ENCODE data around the gene MORN3. TPM values are rescaled to one million over a fixed set of nuclear protein-coding genes. Genes with fewer than 3 reads are reported as not detected.

Gene MORN3
- total and polyA plus RNA-seq, 2 of the 4 experiments (the other 2 are of a cell fraction): 0.18 to 0.22 TPM

- no peak overlapping the region for H3K9ac ChIP-seq (ENCODE audit: low read depth, low read length)
- no peaks in the 10 kb centered on the region for H4K20me1 ChIP-seq (ENCODE audit: insufficient read depth, low read length)
- H3K9me1 ChIP-seq (ENCODE audit: insufficient read depth, low read length): 0 out of 2 replicates have a peak, but pooled peaks cover 4% of the 10 kb centered on the region
- H3K4me1 ChIP-seq (ENCODE audit: control insufficient read depth, insufficient read depth, low read length): peaks cover 3% of the 10 kb centered on the region
- no TSS peak for BruUV-seq (replicated peaks)
- no peaks in the 10 kb centered on the region for H3K36me3 ChIP-seq (ENCODE audit: control insufficient read depth, insufficient read depth, low read length)
- no peaks in the 10 kb centered on the region for H3K9me3 ChIP-seq (ENCODE audit: control insufficient read depth, insufficient read depth, low read length)
- H3K27ac ChIP-seq (ENCODE audit: insufficient read depth, low read length): no peak overlapping the region
- H4K5ac ChIP-seq (ENCODE audit: low read depth, low read length): no peak overlapping the region
- H2BK120ac ChIP-seq (ENCODE audit: low read depth, low read length): no peak overlapping the region
- no peak overlapping the region for H3K23ac ChIP-seq (ENCODE audit: low read depth, low read length)
- H3K27me3 ChIP-seq (ENCODE audit: control insufficient read depth, insufficient read depth, low read length): no peaks in the 10 kb centered on the region
- H3K18ac ChIP-seq (ENCODE audit: low read depth, low read length): no peak overlapping the region
- no peak overlapping the region for H2BK5ac ChIP-seq (ENCODE audit: low read depth, low read length, poor library complexity, severe bottlenecking)
- peak; percentile 36 for DNase-seq
- H2BK20ac ChIP-seq (ENCODE audit: low read depth, low read length): no peak overlapping the region
- H2AK9ac ChIP-seq (replicated peaks; ENCODE audit: low read depth, low read length, poor library complexity): peak overlapping the region; percentile 11
- H4K8ac ChIP-seq (ENCODE audit: low read depth in 2 of 2, low read length in 2 of 2): no peak overlapping the region
- WGBS, 2 experiments (ENCODE audit: extremely low coverage in 2 of 2, insufficient read length in 1 of 2): 64% methylated on average over 8 of the region's 18 CpGs; no CpG with 5 or more reads in 1 of the 2 experiments
- no peak overlapping the region for H2BK15ac ChIP-seq (ENCODE audit: low read depth, low read length)
- ChIA-PET CTCF (interaction anchor here (0.6 to 2.6 kb wide), 11 partner anchors 18 to 179 kb away, joined by 3 to 15 read pairs (median 4); partner anchors contain the start of genes ORAI1 and RHOF), POLR2A (ENCODE audit: unreplicated experiment) (no interaction called here)
- TF ChIP-seq RAD21 (IDR thresholded peaks at IDR 0.05; ENCODE audit: low read length) (peak; percentile 66), SMC3 (IDR thresholded peaks at IDR 0.05; ENCODE audit: low read depth, low read length) (peak; percentile 76), CTCF (conservative IDR thresholded peaks at IDR 0.05; ENCODE audit: low read depth, low read length) (peak; percentile 60), CEBPB (IDR thresholded peaks at IDR 0.05; ENCODE audit: low read depth, low read length) (no peak), POLR2A (IDR thresholded peaks at IDR 0.05; ENCODE audit: low read depth, low read length) (no peak), MAFK (IDR thresholded peaks at IDR 0.05; ENCODE audit: low read depth, low read length) (no peak)
- TF ChIP-seq, protein P1, sequence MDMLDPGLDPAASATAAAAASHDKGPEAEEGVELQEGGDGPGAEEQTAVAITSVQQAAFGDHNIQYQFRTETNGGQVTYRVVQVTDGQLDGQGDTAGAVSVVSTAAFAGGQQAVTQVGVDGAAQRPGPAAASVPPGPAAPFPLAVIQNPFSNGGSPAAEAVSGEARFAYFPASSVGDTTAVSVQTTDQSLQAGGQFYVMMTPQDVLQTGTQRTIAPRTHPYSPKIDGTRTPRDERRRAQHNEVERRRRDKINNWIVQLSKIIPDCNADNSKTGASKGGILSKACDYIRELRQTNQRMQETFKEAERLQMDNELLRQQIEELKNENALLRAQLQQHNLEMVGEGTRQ (IDR thresholded peaks at IDR 0.05; ENCODE audit: low read depth, low read length): no peak
- H3K56ac ChIP-seq (ENCODE audit: extremely low read depth, insufficient read depth, low read length): no peak overlapping the region
- intact Hi-C loops (cut with micrococcal nuclease): loop anchor here (1.0 to 5.0 kb wide), 2 partner anchors 117 to 167 kb away; no protein-coding TSS in a partner anchor
- no peaks in the 10 kb centered on the region for H3K79me1 ChIP-seq (ENCODE audit: low read depth in 1 of 2, low read length in 2 of 2)
- peak; percentile 53 for ATAC-seq (ENCODE audit: low read depth)
- no peak overlapping the region for H4K91ac ChIP-seq (ENCODE audit: insufficient read depth, low read depth, low read length)
- in situ Hi-C loops (cut with MboI; ENCODE audit: low sequenced_read_pairs): loop anchor here (5.0 kb wide), 2 partner anchors 122 to 177 kb away; no protein-coding TSS in a partner anchor
- dilution Hi-C loops (cut with HindIII; ENCODE audit: low sequenced_read_pairs, unreplicated experiment): no loop called here
- no peak overlapping the region for H2AK5ac ChIP-seq (ENCODE audit: low read depth, low read length)
- H3K4me2 ChIP-seq (ENCODE audit: low read depth, low read length): no peak overlapping the region
- H3K4ac ChIP-seq (ENCODE audit: low read depth, low read length): no peak overlapping the region
- H2AFZ ChIP-seq (replicated peaks; ENCODE audit: low read length, poor library complexity): peak overlapping the region; percentile 8
- H3K14ac ChIP-seq (replicated peaks; ENCODE audit: low read depth, low read length): no peak overlapping the region
- no peak overlapping the region for H3K4me3 ChIP-seq (ENCODE audit: insufficient read depth, low read depth, low read length)
Observed at GRCh38 chr12:121668750-121669520, 519 bp downstream of the MORN3 start.

Measured in IMR-90 (cell line).